T follicular helper cell (primary cell): Measurements from ENCODE around the gene SLC33A1.

Experiments used
- DNase-seq: peaks from one replicate; pipeline ENCODE4 v3.0.0-alpha.2; 2020; ENCODE audit warnings: low read depth

SLC33A1 gene

DNA sequence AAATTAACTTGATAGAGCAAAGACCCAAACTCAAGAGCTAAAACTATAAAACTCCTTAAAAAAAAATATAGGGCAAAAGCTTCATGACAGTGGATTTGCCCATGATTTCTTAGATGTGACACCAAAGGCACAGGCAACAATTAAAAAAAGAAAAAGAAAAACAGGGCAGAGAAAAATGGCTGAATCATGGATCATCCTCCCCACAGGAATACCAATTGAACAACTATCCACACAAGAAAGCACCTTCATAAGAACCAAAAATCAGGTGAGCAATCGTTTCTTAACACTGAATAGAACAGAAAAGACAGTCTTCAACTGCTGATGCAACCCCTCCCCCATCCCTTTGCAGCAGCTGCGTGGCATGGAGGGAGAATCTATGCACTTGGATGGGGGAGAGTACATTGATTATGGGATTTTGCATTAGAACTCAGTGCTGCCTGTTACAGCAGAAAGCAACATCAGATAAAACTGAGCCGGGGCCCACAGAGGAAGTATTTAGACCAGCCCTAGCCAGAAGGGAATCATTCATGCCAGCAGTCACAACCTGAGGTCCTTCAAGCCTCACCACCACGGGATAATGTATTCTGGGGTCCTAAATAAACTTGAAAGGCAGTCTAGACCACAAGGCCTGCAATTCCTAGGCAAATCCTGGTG, 63.8 kb downstream of the SLC33A1 start:
- no peak for DNase-seq

DNA sequence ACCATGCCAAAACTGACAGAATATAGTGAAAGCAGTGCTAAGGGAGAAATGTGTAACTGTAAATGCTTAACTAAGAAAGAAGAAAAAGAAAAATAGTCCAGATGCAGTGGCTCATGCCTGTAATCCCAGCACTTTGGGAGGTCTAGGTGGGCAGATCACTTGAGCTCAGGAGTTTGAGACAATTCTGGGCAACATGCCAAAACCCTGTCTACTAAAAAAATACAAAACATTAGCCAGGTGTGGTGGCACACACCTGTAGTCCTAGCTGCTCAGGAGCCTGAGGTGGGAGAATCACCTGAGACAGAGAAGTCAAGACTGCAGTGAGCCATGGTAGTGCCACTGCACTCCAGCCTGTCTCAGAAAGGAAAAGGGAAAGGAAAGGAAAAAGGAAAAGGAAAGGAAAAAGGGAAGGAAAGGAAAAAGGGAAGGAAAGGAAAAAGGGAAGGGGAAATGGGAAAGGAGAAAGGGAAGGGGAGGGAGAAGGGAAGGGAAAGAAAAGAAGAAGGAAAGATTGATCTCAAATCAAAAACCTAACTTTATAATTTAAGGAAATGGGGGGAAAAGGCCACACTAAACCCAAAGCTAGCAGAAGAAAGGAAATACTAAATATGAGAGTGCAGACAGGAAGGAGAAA, 68.4 kb downstream of the SLC33A1 start:
- DNase-seq, result no peak

DNA sequence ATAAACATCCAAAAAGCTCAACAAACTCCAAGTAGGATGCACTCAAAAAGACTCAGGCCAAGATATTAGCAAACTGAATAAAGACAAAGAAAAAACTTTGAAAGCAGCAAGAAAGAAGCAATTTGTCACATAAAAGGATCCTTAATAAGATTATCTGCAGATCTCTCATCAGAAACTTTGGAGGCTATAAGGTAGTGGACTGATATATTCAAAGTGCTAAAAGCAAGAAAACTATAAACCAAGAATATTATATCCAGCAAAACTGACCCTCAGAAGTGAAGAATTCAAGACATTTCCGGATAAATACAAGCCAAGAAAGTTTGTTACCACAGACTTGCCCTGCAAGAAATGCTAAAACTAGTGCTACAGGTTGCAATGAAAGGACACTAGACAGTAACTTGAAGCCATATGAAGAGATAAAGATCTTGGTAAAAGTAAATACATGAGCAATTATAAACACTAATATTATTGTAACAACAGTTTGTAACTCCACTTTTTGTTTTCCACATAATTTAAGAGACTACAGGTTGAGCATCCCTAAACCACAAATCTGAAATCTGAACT, 71.8 kb downstream of the SLC33A1 start:
- DNase-seq, result no peak

DNA sequence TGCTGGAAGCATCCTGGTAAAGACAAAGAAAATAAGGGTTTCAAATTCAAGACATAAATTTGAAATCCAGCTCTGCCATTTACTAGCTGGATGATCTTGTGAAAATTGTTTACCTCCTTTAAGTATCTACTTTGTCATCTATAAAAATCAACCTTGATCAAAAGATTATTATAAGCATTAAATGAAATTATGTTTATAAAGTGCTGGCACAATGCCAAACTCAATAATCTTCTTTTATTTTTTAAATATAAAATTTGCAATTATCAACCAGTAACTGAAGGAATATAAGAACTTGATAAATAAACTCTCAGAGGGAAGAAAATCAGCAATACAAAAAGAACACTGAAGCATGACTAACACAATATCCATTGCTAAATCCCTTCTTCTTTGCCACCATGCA, 73.9 kb downstream of the SLC33A1 start:
- DNase-seq, result no peak

DNA sequence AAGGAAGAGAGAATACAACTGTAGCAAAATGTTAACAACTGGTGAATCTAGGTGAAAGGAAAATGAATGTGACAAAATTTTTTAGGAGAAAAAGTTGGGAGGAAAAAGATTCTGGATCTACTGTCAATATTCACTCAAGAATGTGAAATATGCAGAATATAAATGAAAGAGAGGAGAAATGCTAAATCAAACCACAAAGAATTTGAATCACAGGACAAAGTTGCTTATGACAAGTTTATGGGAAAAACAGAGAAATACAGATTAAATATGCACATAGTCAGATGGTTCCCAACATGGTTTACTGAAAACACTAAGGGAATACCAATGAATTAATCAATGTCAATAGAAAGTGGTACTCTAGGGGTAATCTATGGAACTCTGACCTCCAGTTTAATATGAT, 75.8 kb downstream of the SLC33A1 start:
- no peak for DNase-seq

DNA sequence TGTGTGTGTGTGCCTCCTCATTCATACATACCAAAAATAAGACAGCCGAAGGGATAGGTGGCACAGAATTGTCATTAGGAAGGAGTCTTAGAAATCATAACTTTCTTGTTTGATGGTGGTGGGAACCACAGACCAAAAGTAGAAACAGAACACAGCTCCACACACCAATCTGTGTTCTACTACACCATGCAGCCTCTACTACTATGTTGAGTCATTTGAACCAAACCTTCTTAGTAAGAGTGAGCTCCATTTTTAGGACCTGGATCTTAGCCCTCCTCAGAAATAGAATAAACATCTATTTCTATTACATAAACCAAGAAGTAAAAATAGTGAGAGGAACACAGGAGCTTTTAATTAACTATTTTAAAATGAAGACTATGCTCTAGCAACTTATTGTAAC, 81.4 kb downstream of the SLC33A1 start:
- DNase-seq, result no peak

DNA sequence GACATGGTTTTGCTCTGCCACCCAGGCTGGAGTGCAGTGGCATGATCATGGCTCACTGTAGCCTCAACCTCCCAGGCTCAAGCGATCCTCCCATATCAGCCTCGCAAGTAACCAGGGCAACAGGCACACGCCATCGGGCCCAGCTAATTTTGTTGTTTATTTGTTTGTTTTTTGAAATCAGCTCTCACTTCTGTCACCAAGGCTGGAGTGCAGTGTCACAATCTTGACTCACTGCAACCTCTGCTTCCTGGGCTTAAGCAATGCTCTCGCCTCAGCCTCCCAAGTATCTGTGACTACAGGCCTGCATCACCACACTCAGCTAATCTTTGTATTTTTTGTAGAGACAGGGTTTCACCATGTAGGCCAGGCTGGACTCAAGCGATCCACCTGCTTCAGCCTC, 83.1 kb downstream of the SLC33A1 start:
- DNase-seq, result no peak
